Right cardiac atrium (tissue), 5 donors: Measurements from ENCODE around the gene UBIAD1. TPM values are rescaled to one million over a fixed set of nuclear protein-coding genes. Genes with fewer than 3 reads are reported as not detected.

Experiments used
- ATAC-seq, 2 donors: fragments of 200-7000 bp; cut with Tn5 transposase; one replicate each; pipeline versions ENCODE4 v1.8.0 to v1.9.1; 2020; ENCODE audit warnings: moderate library complexity in 2 of 2, mild to moderate bottlenecking in 1 of 2
- DNase-seq, 3 donors: peaks; one replicate each; pipeline ENCODE4 v3.0.0-alpha.2; 2020
- H3K27ac ChIP-seq: one replicate; pipeline ENCODE4 v1.5.1; 2013; ENCODE audit warnings: mild to moderate bottlenecking, low read length, control low read depth, moderate library complexity
- H3K27me3 ChIP-seq: one replicate; pipeline ENCODE4 v1.6.1; 2013; ENCODE audit not compliant: control insufficient read depth, insufficient read depth
- H3K4me1 ChIP-seq: one replicate; pipeline ENCODE4 v1.6.1; 2013; ENCODE audit warnings: low read length; ENCODE audit not compliant: control insufficient read depth, insufficient read depth
- H3K4me3 ChIP-seq: one replicate; pipeline ENCODE4 v1.5.1; 2013; ENCODE audit warnings: low read length, control low read depth
- H3K9me3 ChIP-seq: one replicate; pipeline ENCODE4 v1.6.1; 2013; ENCODE audit warnings: low read length; ENCODE audit not compliant: control insufficient read depth
- WGBS: extraction: QIAGEN DNeasy Blood & Tissue Kit; methylation state at CpG from one replicate; pipeline ENCODE4 v1.1.7; 2013; 5-methylcytosine and 5-hydroxymethylcytosine counted together
- intact Hi-C, 4 donors: fragments of 100-400 bp; cut with DNase I; formaldehyde crosslinking; loops; one replicate each; pipeline versions ENCODE4 v1.11.0 to v1.14.0; 2022 to 2023
- long read RNA-seq, 4 donors: library from polyadenylated mRNA; unstranded; transcript quantifications; one replicate each; pipeline ENCODE4 v2.0.0, GENCODE V29; 2020 to 2021
- polyA plus RNA-seq: library from polyadenylated mRNA; stranded (reverse); fragments of 200-250 nt; gene quantifications from one replicate; pipeline ENCODE4 v1.2.3, GENCODE V29; 2013
- total RNA-seq, 4 donors: library from RNA; stranded (reverse); fragmentation: NEBNext Ultra II Directional; extraction: Animal tissue kit (Norgen Biotek cat#: 25700); gene quantifications; one replicate each; pipeline ENCODE4 v1.2.1, GENCODE V29; 2021
- donor health status: healthy with polysubstance abuse.
- donor health status: DM: no; HTN: yes; CAD: no.
- donor health status: DM: no; HTN: no; CAD: no.
- donor health status: DM: no; HTN: yes; CAD: no; lungs with severe emphysema.
- donor health status: DM: yes; HTN: yes; CAD: no.

The UBIAD1 gene
- total RNA-seq, result 10 to 100 TPM in 3 of 4 donors, 1 to 10 TPM in 1; 8.7 to 12.8 (median 11.8) TPM
- polyA plus RNA-seq, result 7.5 TPM
- long read RNA-seq, donor 1, transcript UBIAD1-202 (2 exons, 3,646 nt), result major isoform, 44 of 63 reads
- long read RNA-seq, donor 1, partial matches to known transcripts, result 0 of 63 reads
- long read RNA-seq, donor 1, other reads (novel, unspliced or antisense), result 18 of 63 reads
- long read RNA-seq, donor 2, transcript UBIAD1-202 (2 exons, 3,646 nt), result major isoform, 16 of 17 reads
- long read RNA-seq, donor 2, partial matches to known transcripts, result 0 of 17 reads
- long read RNA-seq, donor 2, other reads (novel, unspliced or antisense), result 1 of 17 reads
- long read RNA-seq, donor 3, transcript UBIAD1-202 (2 exons, 3,646 nt), result major isoform, 60 of 77 reads
- long read RNA-seq, donor 3, partial matches to known transcripts, result 0 of 77 reads
- long read RNA-seq, donor 3, other reads (novel, unspliced or antisense), result 16 of 77 reads
- long read RNA-seq, donor 4, transcript UBIAD1-202 (2 exons, 3,646 nt), result major isoform, 11 of 13 reads
- long read RNA-seq, donor 4, partial matches to known transcripts, result 0 of 13 reads
- long read RNA-seq, donor 4, other reads (novel, unspliced or antisense), result 1 of 13 reads

- 1% methylated on average over 58 of the region's 64 CpGs for WGBS
- peak within 1 kb of the TSS; percentile 99 for H3K27ac ChIP-seq
- ATAC-seq (peak; percentile 96 to 97), DNase-seq (peak; percentile 84 to 95 (median 93))
- no peaks in the 10 kb centered on the region for H3K9me3 ChIP-seq
- H3K4me3 ChIP-seq, result peak within 1 kb of the TSS; percentile 91
- peaks cover 11% of the 10 kb centered on the region for H3K4me1 ChIP-seq
- no peaks in the 10 kb centered on the region for H3K27me3 ChIP-seq
- intact Hi-C loops, result no loop called here
These were observed at the start of gene UBIAD1 for GRCh38 chr1:11272832-11273594. Gene UBIAD1, plus strand, starts transcription at chr1:11273198. Its CDS starts 334 bp downstream, at chr1:11273532.

- no peak overlapping the region for H3K4me3 ChIP-seq
- intact Hi-C loops, result no loop called here
- ATAC-seq, result no peak
- DNase-seq, result no peak
- no peaks in the 10 kb centered on the region for H3K27me3 ChIP-seq
- no peaks in the 10 kb centered on the region for H3K4me1 ChIP-seq
- no peak overlapping the region for H3K27ac ChIP-seq
- 85% methylated on average over 10 of the region's 10 CpGs for WGBS
- H3K9me3 ChIP-seq, result no peaks in the 10 kb centered on the region
These were observed 45.6 kb upstream of the UBIAD1 start for GRCh38 chr1:11227106-11228077.

- H3K9me3 ChIP-seq, result no peaks in the 10 kb centered on the region
- H3K27me3 ChIP-seq, result no peaks in the 10 kb centered on the region
- H3K4me1 ChIP-seq, result no peaks in the 10 kb centered on the region
- ATAC-seq (no peak), DNase-seq (no peak)
- 90% methylated on average over 4 of the region's 4 CpGs for WGBS
- no peak overlapping the region for H3K27ac ChIP-seq
- intact Hi-C loops, result no loop called here
- no peak overlapping the region for H3K4me3 ChIP-seq
These were observed 43.8 kb upstream of the UBIAD1 start for GRCh38 chr1:11229203-11229602.

GRCh38 chr1:11233208-11233607 is 39.8 kb upstream of the UBIAD1 start:
- Histone ChIP-seq H3K27me3 (no peaks in the 10 kb centered on the region), H3K4me3 (no peak overlapping the region), H3K27ac (no peak overlapping the region), H3K4me1 (peaks cover 2% of the 10 kb centered on the region), H3K9me3 (no peaks in the 10 kb centered on the region)
- WGBS, result 97% methylated on average over 2 of the region's 2 CpGs
- intact Hi-C loops, result no loop called here
- no peak for ATAC-seq
- DNase-seq, result no peak

- ATAC-seq, result peak in 1 of 2 donors; percentile 29
- Histone ChIP-seq H3K27me3 (no peaks in the 10 kb centered on the region), H3K4me3 (no peak overlapping the region), H3K9me3 (no peaks in the 10 kb centered on the region), H3K4me1 (peaks cover 2% of the 10 kb centered on the region), H3K27ac (peak overlapping the region; percentile 86)
- WGBS, result 51% methylated on average over 6 of the region's 6 CpGs
- no peak for DNase-seq
- intact Hi-C loops, result no loop called here
These were observed 35.6 kb upstream of the UBIAD1 start for GRCh38 chr1:11237356-11237755.

- WGBS, result 94% methylated on average over 7 of the region's 7 CpGs
- intact Hi-C loops, result no loop called here
- Histone ChIP-seq H3K27ac (no peak overlapping the region), H3K4me1 (peaks cover 2% of the 10 kb centered on the region), H3K4me3 (no peak overlapping the region), H3K9me3 (no peaks in the 10 kb centered on the region), H3K27me3 (no peaks in the 10 kb centered on the region)
- DNase-seq (no peak), ATAC-seq (no peak)
These were observed 34.7 kb upstream of the UBIAD1 start for GRCh38 chr1:11238311-11238710.

GRCh38 chr1:11245248-11245647 is 27.8 kb upstream of the UBIAD1 start:
- Histone ChIP-seq H3K27ac (no peak overlapping the region), H3K27me3 (no peaks in the 10 kb centered on the region), H3K4me1 (no peaks in the 10 kb centered on the region), H3K9me3 (no peaks in the 10 kb centered on the region), H3K4me3 (no peak overlapping the region)
- intact Hi-C loops, result loop anchor here in 2 of 4 donors (10.0 kb wide), 1 partner anchor 400 kb away; no protein-coding TSS in a partner anchor
- no peak for ATAC-seq
- DNase-seq, result no peak
- 92% methylated on average over 3 of the region's 3 CpGs for WGBS

- Histone ChIP-seq H3K27me3 (no peaks in the 10 kb centered on the region), H3K4me3 (no peak overlapping the region), H3K9me3 (no peaks in the 10 kb centered on the region), H3K27ac (no peak overlapping the region), H3K4me1 (no peaks in the 10 kb centered on the region)
- intact Hi-C loops, result loop anchor here in 2 of 4 donors (10.0 kb wide), 1 partner anchor 399 kb away; no protein-coding TSS in a partner anchor
- ATAC-seq (no peak), DNase-seq (no peak)
- WGBS, result 93% methylated on average over 7 of the region's 7 CpGs
These were observed 26.9 kb upstream of the UBIAD1 start for GRCh38 chr1:11245904-11246719.

GRCh38 chr1:11248169-11248568 is 24.8 kb upstream of the UBIAD1 start:
- no peaks in the 10 kb centered on the region for H3K9me3 ChIP-seq
- no peak for ATAC-seq
- H3K4me1 ChIP-seq, result no peaks in the 10 kb centered on the region
- DNase-seq, result no peak
- no peak overlapping the region for H3K27ac ChIP-seq
- H3K4me3 ChIP-seq, result no peak overlapping the region
- intact Hi-C loops, result loop anchor here in 2 of 4 donors (10.0 kb wide), 1 partner anchor 397 kb away; no protein-coding TSS in a partner anchor
- H3K27me3 ChIP-seq, result no peaks in the 10 kb centered on the region
- WGBS, result 97% methylated on average over 4 of the region's 4 CpGs
